Retinal pigment epithelial cell (primary cell): Measurements from ENCODE around the gene C3orf20.

Experiments
- DNase-seq: peaks from one replicate; pipeline ENCODE4 v3.0.0-alpha.2; 2010; ENCODE audit warnings: low read depth
- H3K4me3 ChIP-seq: 2 replicates; pipeline ENCODE4 v1.5.1; 2011; ENCODE audit warnings: mild to moderate bottlenecking, low read length, control low read depth, moderate library complexity
- TF ChIP-seq, protein P1 (sequence below): conservative IDR thresholded peaks from 2 replicates; pipeline ENCODE4 v1.5.1; 2011; ENCODE audit warnings: low read depth, low read length, control low read depth, inconsistent platforms

C3orf20 gene

DNA sequence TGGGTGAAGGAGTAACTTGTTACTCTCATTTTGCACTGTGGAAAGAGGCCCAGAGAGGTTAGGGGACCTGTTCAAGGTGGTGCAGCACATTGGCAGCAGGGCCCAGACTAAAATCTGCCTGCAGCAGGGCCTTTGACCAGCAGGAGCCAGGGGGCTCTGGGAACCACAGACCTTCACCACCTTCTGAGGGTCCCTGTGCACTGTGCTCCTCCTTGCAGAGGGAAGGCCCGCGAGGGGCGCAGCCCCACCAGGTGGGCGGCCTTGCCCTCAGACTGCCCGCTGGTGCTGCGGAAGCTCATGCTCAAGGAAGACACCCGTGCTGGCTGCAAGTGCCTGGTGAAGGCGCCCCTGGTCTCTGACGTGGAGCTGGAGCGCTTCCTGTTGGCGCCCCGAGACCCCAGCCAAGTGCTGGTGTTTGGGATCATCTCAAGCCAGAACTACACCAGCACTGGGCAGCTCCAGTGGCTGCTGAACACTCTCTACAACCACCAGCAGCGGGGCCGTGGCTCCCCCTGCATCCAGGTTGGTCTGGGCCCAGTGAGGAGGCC lies 82.3 kb downstream of the C3orf20 start:
- TF ChIP-seq, protein P1, sequence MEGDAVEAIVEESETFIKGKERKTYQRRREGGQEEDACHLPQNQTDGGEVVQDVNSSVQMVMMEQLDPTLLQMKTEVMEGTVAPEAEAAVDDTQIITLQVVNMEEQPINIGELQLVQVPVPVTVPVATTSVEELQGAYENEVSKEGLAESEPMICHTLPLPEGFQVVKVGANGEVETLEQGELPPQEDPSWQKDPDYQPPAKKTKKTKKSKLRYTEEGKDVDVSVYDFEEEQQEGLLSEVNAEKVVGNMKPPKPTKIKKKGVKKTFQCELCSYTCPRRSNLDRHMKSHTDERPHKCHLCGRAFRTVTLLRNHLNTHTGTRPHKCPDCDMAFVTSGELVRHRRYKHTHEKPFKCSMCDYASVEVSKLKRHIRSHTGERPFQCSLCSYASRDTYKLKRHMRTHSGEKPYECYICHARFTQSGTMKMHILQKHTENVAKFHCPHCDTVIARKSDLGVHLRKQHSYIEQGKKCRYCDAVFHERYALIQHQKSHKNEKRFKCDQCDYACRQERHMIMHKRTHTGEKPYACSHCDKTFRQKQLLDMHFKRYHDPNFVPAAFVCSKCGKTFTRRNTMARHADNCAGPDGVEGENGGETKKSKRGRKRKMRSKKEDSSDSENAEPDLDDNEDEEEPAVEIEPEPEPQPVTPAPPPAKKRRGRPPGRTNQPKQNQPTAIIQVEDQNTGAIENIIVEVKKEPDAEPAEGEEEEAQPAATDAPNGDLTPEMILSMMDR: no peak
- DNase-seq: no peak
- H3K4me3 ChIP-seq: no peak overlapping the region

DNA sequence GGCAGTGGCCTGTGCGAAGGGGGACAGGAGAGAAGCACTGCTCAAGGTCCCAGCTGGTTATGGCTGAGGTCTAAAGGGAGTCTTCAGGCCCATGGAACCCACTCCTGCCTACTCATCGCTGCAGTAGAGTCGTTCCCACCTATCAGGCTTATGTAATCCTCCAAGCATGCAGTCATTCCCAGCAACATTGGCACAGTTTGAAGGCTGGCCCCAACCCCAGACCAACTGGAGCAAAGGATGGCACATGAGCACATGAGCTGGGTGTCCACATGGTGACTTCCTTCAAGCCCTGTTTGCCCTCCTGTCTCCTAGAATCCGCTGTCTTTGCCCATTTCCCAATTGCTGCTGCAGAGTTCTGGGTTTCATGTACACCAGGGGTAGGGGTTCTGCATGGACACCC lies 83.4 kb downstream of the C3orf20 start:
- DNase-seq: no peak
- H3K4me3 ChIP-seq: no peak overlapping the region
- TF ChIP-seq, protein P1: no peak

DNA sequence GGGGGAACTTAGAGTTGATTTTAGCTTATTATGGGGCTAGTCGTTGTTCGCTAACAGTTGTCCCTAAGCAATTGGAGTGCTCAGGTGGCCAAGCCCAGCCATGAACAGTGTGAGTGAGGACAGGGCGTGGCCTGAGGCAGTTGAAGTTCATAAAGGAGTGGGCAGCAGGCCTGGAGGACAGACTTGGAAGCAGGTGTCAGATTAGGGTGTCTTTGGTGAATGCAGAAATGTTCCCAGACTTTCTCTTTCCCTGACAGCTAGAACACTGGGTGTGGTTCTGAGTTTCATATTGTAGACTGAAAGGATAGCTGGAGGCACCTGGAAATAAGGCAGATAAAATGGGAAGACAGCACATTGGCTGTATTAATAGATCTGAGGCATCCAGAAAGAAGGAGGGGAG lies 84.0 kb downstream of the C3orf20 start:
- H3K4me3 ChIP-seq: no peak overlapping the region
- TF ChIP-seq, protein P1: no peak
- no peak for DNase-seq

DNA sequence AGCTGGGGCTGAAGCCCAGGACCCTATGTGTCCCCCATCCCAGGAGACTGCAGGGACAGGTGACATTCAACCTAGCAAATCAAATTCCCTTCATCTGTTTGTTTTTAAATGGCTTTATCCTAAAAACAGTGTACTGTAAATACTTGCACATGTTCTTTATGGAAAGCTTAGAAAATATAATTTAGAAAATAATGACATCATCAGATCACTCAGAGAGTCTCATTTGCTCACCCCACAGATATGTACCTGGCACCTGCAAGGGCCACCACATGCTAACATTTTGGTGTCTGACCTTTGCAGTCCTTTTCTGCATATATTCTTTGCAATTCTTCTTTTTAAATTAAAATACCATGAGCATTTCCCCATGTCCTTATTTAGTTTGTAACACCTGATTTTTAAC lies 85.2 kb downstream of the C3orf20 start:
- no peak for DNase-seq
- no peak overlapping the region for H3K4me3 ChIP-seq
- TF ChIP-seq, protein P1: no peak

DNA sequence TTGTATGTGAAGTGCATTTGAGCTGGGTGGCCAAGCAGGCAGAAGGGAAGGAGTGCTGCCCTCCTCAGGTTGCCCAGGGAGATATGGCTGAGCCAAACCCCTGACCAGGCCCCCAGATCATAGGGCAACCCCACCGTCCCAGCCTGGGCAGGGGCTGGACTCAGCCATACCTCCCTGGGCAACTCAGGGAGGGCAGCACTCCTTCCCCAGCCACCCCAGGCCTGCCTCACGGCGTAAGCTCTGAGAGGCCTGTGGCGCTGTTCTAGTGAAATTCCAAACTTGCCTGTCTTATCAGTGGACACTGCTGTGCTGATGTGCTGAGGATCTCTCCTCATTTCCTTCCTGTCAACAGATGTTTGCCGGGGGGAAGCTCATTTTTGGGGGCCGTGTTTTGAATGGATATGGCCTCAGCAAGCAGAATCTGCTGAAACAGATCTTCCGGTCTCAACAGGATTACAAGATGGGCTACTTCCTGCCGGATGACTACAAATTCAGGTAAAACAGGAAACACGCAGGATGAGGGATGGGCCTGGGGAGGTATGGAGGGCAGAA lies 86.3 kb downstream of the C3orf20 start:
- DNase-seq: no peak
- H3K4me3 ChIP-seq: no peak overlapping the region
- TF ChIP-seq, protein P1: no peak

DNA sequence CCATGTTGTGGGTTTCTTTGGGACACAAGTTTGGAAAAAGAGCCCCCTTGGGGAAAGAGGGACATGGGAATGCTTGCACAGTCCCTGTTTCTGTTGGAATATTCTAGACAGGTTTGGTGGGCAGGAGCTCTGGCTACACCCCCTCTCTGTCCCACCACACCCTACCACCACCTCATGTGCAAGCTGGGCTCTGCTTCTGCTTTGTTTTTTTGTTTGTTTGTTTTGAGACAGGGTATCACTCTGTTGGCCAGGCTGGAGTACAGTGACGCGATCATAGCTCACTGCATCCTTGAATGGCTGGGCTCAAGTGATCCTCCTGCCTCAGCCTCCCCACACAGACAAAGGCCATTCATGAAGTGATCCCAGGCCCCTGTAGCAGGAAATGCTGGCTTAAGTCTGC lies 86.9 kb downstream of the C3orf20 start:
- TF ChIP-seq, protein P1: no peak
- H3K4me3 ChIP-seq: no peak overlapping the region
- no peak for DNase-seq

DNA sequence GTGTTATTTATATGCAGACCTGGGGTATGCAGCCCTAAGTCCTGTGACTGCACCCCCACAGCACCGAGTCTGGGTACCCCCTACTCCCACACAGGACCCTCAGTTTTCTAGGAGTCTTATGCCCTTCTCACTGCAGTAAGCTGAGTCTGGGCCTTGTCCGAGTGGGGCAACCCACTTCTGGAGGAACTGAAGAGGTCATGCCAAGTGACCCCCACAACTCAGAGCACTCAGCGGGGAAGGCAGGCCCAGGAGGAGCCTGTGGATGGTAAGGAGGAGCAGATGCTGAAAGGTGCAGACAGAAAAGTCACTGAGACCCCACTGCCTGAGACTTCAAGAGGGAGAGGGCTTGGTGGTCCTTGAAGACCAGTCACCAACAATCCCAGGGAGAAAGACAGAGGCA lies 87.8 kb downstream of the C3orf20 start:
- H3K4me3 ChIP-seq: no peak overlapping the region
- DNase-seq: no peak
- TF ChIP-seq, protein P1: no peak
